AG04449 (cell line): ENCODE measurements around the gene TMEM38B.
"Not testable (repeated sequence)": the region's sequence is repeated elsewhere in the genome, so short reads cannot be mapped to it uniquely, and the experiment has no call there.

Experiments
- CTCF ChIA-PET: fragments of 350-600 bp; formaldehyde crosslinking; extraction: SDS; loops from one replicate; lab custom pipeline; 2021; ENCODE audit warnings: antibody characterized with exemption; lab: Yijun Ruan, JAX
- POLR2A ChIA-PET: fragments of 400-600, 350-600 bp; formaldehyde crosslinking; extraction: SDS; loops from one replicate; lab custom pipeline; 2020; ENCODE audit warnings: antibody characterized with exemption, inconsistent platforms; lab: Yijun Ruan, JAX
- DNase-seq: peaks from one replicate; pipeline ENCODE4 v3.0.0-alpha.2; 2010; ENCODE audit warnings: low read depth, low spot score
- H3K4me3 ChIP-seq: 2 replicates; pipeline ENCODE4 v1.5.1; 2011; ENCODE audit warnings: low read depth, mild to moderate bottlenecking, control low read depth, low read length
- CTCF ChIP-seq: IDR thresholded peaks from one replicate; pipeline ENCODE4 v1.5.1; 2011; ENCODE audit warnings: mild to moderate bottlenecking, moderate library complexity, low read length, control low read depth, inconsistent platforms; ENCODE audit not compliant: insufficient read depth; ENCODE audit errors: missing control alignments

Gene TMEM38B

DNA sequence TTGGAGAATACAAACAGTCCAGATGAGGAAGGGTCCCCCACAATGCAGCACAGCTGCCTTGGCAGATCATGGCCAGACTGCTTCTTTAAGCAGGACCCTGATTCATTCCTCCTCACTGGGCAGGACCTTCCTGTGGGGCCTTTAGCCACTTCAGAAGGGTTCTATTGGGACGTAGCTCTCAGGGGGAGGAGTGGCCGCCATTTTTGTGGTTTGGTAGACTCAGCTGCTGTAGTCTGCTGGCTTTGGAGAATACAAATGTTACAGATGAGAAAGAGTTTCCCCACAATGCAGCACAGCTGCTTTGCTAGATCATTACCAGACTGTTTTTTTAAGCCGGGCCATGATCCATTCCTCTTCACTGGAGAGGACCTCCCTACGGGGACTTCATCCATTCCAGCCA is 57.4 kb downstream of the TMEM38B start:
- no peak for TF ChIP-seq CTCF
- no peak overlapping the region for H3K4me3 ChIP-seq
- CTCF ChIA-PET, result no interaction called here
- POLR2A ChIA-PET, result no interaction called here
- DNase-seq, result no peak

GRCh38 chr9:105757496-105758251 is 63.3 kb downstream of the TMEM38B start:
- ChIA-PET POLR2A (no interaction called here), CTCF (no interaction called here)
- TF ChIP-seq CTCF, result no peak
- DNase-seq, result no peak
- no peak overlapping the region for H3K4me3 ChIP-seq

DNA sequence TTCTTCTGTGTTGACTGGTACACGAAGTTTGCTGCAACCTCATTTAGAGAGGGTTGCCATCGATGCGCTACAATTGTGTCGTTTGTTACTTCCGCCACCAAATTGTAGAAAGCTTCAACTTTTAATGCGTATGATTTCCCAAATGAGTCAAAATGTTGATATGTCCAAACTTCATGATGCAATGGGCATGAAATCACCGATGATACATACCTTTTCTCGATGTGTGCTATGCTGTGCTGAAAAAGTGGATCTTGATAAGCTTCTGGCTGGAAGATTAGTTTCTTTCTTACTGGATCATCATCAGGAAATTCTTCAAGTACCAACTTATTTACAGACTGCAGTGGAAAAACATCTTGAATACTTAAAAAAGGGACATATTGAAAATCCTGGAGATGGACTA is 65.7 kb downstream of the TMEM38B start:
- H3K4me3 ChIP-seq, result no peak overlapping the region
- no peak for DNase-seq
- no peak for TF ChIP-seq CTCF
- ChIA-PET CTCF (no interaction called here), POLR2A (no interaction called here)

- H3K4me3 ChIP-seq, POLR2A ChIA-PET, DNase-seq, CTCF ChIA-PET: not testable (repeated sequence)
Observed at GRCh38 chr9:105782561-105783494, 88.5 kb downstream of the TMEM38B start.

- DNase-seq, POLR2A ChIA-PET, H3K4me3 ChIP-seq, CTCF ChIA-PET: not testable (repeated sequence)
Observed at GRCh38 chr9:105783495-105783872, 89.1 kb downstream of the TMEM38B start.

DNA sequence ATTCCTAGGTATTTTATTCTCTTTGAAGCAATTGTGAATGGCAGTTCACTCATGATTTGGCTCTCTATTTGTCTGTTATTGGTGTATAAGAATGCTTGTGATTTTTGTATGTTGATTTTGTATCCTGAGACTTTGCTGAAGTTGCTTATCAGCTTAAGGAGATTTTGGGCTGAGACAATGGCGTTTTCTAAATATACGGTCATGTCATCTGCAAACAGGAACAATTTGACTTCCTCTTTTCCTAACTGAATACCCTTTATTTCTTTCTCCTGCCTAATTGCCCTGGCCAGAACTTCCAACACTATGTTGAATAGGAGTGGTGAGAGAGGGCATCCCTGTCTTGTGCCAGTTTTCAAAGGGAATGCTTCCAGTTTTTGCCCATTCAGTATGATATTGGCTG is 92.5 kb downstream of the TMEM38B start:
- DNase-seq, CTCF ChIA-PET, POLR2A ChIA-PET, H3K4me3 ChIP-seq: not testable (repeated sequence)

DNA sequence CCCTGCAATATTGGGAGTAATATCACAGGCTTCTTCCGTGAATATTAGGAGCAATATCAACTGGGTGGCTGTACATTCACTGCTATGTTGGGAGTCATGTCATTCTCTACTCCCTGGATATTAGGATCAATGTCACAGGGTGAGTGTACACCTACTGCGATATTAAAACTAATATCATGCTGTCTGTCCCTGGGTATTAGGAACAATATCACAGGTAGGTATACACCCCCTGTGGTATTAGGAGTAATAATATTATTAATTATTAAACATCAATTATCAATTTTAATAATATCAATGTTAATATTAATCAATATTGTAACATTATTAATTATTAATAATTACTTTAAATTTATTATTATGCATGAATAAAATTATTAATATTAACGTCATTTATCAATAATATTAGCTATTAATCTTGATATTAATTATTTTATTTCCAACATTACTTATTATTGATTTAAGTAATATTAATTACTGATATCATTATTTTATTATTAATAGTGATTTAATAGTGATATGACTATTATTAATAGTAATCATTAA is 121.9 kb downstream of the TMEM38B start:
- no peak for DNase-seq
- POLR2A ChIA-PET, result no interaction called here
- no peak overlapping the region for H3K4me3 ChIP-seq
- TF ChIP-seq CTCF, result no peak
- CTCF ChIA-PET, result no interaction called here
